AG10803 (cell line): Measurements from ENCODE around the gene SUPT5H.

Experiments
- DNase-seq: peaks from one replicate; pipeline ENCODE4 v3.0.0; 2010; ENCODE audit warnings: low read depth
- H3K4me3 ChIP-seq: 2 replicates; pipeline ENCODE4 v1.5.1; 2011; ENCODE audit warnings: mild to moderate bottlenecking, low read length, control low read depth
- CTCF ChIP-seq: conservative IDR thresholded peaks from 2 replicates; pipeline ENCODE4 v1.5.1; 2011; ENCODE audit warnings: mild to moderate bottlenecking, low read length, control low read depth, inconsistent platforms

The SUPT5H gene

GRCh38 chr19:39516270-39516669, 70.9 kb downstream of the SUPT5H start:
- no peak for DNase-seq
- H3K4me3 ChIP-seq = no peak overlapping the region
- no peak for TF ChIP-seq CTCF

GRCh38 chr19:39517432-39517831, 72.0 kb downstream of the SUPT5H start:
- DNase-seq = no peak
- no peak for TF ChIP-seq CTCF
- H3K4me3 ChIP-seq = no peak overlapping the region

- no peak for DNase-seq
- TF ChIP-seq CTCF = no peak
- H3K4me3 ChIP-seq = no peak overlapping the region
Observed at GRCh38 chr19:39518458-39518857, 73.1 kb downstream of the SUPT5H start.

GRCh38 chr19:39518975-39519374, 73.6 kb downstream of the SUPT5H start:
- no peak for DNase-seq
- TF ChIP-seq CTCF = no peak

GRCh38 chr19:39520541-39521484, 75.4 kb downstream of the SUPT5H start:
- DNase-seq = no peak

More at GRCh38 chr19:39518975-39519374, 73.6 kb downstream of the SUPT5H start:
- no peak overlapping the region for H3K4me3 ChIP-seq

GRCh38 chr19:39524495-39524894, 79.1 kb downstream of the SUPT5H start:
- DNase-seq = no peak
- H3K4me3 ChIP-seq = no peak overlapping the region
- TF ChIP-seq CTCF = no peak

More at GRCh38 chr19:39520541-39521484, 75.4 kb downstream of the SUPT5H start:
- no peak for TF ChIP-seq CTCF
- no peak overlapping the region for H3K4me3 ChIP-seq

GRCh38 chr19:39525205-39525604, 79.8 kb downstream of the SUPT5H start:
- H3K4me3 ChIP-seq = no peak overlapping the region
- no peak for DNase-seq
- TF ChIP-seq CTCF = no peak
